HTR-8/SVneo (cell line): Measurements from ENCODE around the gene HSDL2.

Experiments
- DNase-seq: peaks from one replicate; pipeline ENCODE4 v3.0.0; 2011; ENCODE audit warnings: low spot score, mixed read lengths; ENCODE audit not compliant: insufficient read length
- FAIRE-seq: peaks from 2 replicates; lab custom pipeline; 2011; peaks lifted over from hg19 to GRCh38; lab: Jason Lieb, UNC

Gene HSDL2

GRCh38 chr9:112439171-112439570 lies 59.3 kb downstream of the HSDL2 start:
- no peak for FAIRE-seq
- DNase-seq, result no peak

- DNase-seq (no peak), FAIRE-seq (no peak)
These were observed 59.9 kb downstream of the HSDL2 start for GRCh38 chr9:112439825-112440224.

GRCh38 chr9:112443200-112443599 lies 63.3 kb downstream of the HSDL2 start:
- no peak for DNase-seq
- FAIRE-seq, result no peak

GRCh38 chr9:112443636-112444035 lies 63.7 kb downstream of the HSDL2 start:
- no peak for FAIRE-seq

GRCh38 chr9:112445196-112445595 lies 65.3 kb downstream of the HSDL2 start:
- no peak for DNase-seq
- FAIRE-seq, result no peak

More at GRCh38 chr9:112443636-112444035, 63.7 kb downstream of the HSDL2 start:
- DNase-seq, result no peak

GRCh38 chr9:112446080-112446479 lies 66.2 kb downstream of the HSDL2 start:
- no peak for DNase-seq

GRCh38 chr9:112446526-112446925 lies 66.6 kb downstream of the HSDL2 start:
- FAIRE-seq (no peak), DNase-seq (no peak)

More at GRCh38 chr9:112446080-112446479, 66.2 kb downstream of the HSDL2 start:
- FAIRE-seq, result no peak

- no peak for DNase-seq
- FAIRE-seq, result no peak
These were observed 67.4 kb downstream of the HSDL2 start for GRCh38 chr9:112447283-112447761.

- DNase-seq, result no peak
- no peak for FAIRE-seq
These were observed 82.9 kb downstream of the HSDL2 start for GRCh38 chr9:112462855-112463254.

GRCh38 chr9:112465352-112465751 lies 85.4 kb downstream of the HSDL2 start:
- FAIRE-seq (no peak), DNase-seq (no peak)

GRCh38 chr9:112472996-112473395 lies 93.1 kb downstream of the HSDL2 start:
- DNase-seq (no peak), FAIRE-seq (no peak)

- FAIRE-seq (no peak), DNase-seq (no peak)
These were observed 94.1 kb downstream of the HSDL2 start for GRCh38 chr9:112473986-112474385.

- no peak for FAIRE-seq
These were observed 95.4 kb downstream of the HSDL2 start for GRCh38 chr9:112475318-112475717.

GRCh38 chr9:112477330-112477729 lies 97.4 kb downstream of the HSDL2 start:
- FAIRE-seq, result no peak
- no peak for DNase-seq

More at GRCh38 chr9:112475318-112475717, 95.4 kb downstream of the HSDL2 start:
- no peak for DNase-seq

- DNase-seq (no peak), FAIRE-seq (no peak)
These were observed 99.3 kb downstream of the HSDL2 start for GRCh38 chr9:112479221-112479620.

- DNase-seq (no peak), FAIRE-seq (no peak)
These were observed 104.7 kb downstream of the HSDL2 start for GRCh38 chr9:112484607-112485006.

- FAIRE-seq (no peak), DNase-seq (no peak)
These were observed 105.7 kb downstream of the HSDL2 start for GRCh38 chr9:112485574-112485973.

- DNase-seq (peak; percentile 89), FAIRE-seq (peak; percentile 42)
These were observed 106.5 kb downstream of the HSDL2 start, which contains the start of gene KIAA1958 for GRCh38 chr9:112486221-112487007. TSS of gene KIAA1958 (plus strand) at chr9:112486827. CDS start at chr9:112574081, 87,254 bp downstream.

GRCh38 chr9:112487008-112487798 lies 107.3 kb downstream of the HSDL2 start:
- DNase-seq, result peak; percentile 40
- FAIRE-seq, result no peak

GRCh38 chr9:112487799-112488340 lies 108.0 kb downstream of the HSDL2 start:
- no peak for DNase-seq
- FAIRE-seq, result no peak
